GM19468 (cell line): Measurements from ENCODE around the gene NKX2-8.
A peak's percentile ranks its signal among the peaks of the same experiment; 100 is the strongest.
"Not testable (repeated sequence)": the region's sequence is repeated elsewhere in the genome, so short reads cannot be mapped to it uniquely, and the experiment has no call there.

Experiments
- ATAC-seq: cut with Tn5 transposase; IDR thresholded peaks from one replicate; pipeline ENCODE4 v1.9.1; 2021; ENCODE audit warnings: mild to moderate bottlenecking, moderate library complexity, moderate number of reproducible peaks; ENCODE audit not compliant: unreplicated experiment; ENCODE audit errors: extremely low read depth

NKX2-8 gene

DNA sequence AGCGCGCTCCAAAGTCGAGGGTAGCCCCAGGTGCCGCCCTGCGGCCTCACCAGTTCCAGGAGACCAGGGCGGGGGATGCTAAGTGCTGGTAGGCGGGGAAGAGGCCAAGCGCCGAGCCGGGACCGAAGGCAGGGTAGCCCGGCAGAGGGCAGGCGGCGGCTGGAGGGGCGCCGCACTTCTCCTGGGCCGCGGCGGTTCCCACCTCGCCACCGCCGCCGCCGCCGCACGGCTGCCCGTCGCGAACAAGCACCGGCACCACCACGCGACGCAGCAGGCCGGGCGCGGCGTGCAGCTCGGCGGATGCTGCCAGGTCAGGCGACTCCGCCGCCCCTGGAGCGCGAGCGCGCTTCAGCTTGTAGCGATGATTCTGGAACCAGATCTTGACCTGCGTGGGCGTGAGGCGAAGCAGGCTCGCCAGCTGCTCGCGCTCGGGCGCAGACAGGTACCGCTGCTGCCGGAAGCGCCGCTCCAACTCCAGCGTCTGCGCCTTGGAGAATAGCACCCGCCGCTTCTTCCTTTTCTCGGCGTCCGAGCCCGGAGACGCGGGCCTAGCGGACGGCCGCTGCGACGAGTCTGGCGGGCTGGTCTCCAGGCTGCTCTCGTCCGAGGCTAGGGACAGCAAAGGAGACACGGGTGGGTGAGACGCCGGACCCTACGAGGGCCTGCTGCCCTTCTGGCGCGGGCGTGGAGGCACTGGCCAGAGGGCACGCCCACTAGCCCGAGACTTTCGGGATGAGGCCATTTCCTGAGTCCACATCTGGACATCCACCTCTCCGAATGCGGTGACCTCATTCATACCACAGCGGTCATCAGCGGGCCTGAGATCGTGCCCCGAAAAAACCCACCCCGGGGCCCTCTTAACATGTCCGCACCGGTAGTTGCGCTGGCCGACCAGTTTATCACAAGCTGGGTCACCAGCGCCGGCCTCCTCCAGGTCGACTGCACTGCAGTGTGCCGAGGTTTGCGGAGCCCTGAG, 1.3 kb downstream of the NKX2-8 start:
- no peak for ATAC-seq

DNA sequence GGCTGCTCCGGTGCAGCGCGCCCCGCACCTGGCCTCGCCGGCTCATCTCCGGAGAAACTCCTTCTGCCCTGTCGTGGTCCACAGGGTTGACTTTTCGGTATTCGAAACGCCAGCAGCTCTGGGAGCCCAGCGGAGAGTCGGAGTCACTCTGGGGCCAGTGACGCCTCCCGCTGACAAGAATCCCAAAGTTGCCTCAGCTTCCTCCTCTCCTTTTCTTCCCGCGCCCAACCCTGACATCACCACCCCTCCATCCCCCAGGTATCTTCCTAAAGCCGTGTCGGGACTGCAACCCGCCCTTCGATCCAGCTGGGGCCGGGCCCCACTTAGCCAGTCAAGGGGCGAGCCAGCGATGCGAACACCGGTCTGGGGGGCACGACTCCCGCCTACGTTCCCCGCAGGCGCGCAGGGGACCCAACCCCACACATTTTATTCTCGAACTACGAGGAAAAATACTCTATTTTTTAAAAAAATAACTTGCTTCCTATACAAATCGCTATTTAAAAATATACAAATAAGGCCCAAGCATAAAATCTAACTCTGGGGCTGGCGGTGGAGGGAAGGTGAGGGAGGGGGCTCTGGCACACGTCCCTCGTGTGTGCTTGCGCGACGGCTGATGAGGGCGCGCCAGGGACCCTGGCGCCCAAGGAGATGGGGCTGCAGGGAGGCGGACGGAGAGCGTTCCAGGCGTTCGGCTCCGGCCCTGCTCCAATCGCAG, 2.1 kb downstream of the NKX2-8 start:
- ATAC-seq, result no peak

DNA sequence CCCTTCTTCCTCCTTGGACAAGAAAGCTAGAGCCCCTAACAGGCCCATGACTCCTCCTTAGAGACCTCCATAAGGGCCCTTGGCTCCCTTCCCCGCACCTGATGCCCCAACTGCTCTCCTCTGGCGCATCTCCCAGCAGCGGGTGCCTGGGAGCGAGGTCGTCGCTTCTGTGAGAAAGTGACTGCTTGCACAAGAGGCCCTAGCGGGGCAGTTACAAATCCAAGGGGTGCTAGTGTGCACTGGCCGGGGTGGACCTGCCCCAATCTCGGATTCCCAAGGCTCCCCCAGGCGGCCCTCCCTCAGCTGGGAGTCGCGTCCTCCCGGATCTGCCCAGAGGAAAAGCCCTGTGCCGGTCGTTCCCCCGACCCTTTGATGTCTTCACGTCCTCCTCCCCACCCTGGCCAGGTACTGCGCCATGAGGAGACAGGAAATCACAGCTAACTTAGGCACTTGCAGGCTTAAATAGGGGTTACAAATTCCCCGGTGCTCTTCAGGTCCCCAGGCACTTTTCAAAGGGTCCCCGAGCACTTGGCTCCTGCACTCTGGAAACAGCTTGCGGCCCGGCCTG, 2.8 kb downstream of the NKX2-8 start:
- no peak for ATAC-seq

DNA sequence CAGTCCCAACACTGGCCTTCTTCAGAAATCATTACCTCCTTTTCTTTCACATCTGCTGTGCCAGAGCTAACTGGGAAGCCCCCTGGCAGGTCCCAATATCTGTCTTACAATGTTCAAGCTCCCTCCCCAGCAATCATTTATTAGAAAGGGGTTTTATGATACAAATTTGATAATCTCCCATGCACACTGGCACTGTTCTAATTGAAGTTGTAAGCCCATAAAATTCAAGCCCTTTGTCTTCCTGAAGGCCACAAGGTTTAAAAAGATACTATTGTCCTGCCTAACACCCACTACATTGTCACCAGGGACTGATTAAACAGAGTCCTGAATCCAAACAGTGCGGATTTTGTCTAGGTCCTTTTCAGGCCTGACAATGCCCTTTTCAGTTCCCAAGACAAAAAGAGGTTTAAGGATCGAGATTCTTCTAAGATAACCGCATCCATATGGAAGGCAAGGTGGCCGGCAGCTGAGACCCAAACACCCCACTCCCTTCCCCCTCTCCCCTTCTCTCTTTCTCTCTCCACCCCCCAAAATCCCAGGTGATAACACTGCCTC, 3.3 kb downstream of the NKX2-8 start:
- no peak for ATAC-seq

DNA sequence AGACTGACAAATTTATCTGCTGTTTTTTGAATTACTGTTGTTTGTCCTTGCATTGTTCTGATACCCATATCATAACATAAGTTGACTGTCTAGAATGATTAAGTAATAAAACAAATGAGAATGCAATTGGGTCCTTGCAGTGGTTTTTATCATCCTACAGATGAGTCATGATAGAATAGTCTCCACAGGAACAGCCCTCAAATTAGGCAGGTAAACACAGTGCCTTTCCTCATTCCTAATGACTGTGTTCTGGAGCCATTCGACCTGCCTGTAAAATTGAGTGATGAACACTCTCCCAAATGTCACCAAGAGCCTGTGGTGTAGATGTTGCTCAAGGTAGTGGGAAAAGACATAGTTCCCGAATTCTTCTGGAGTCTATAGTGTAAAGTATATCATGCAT, 12.3 kb downstream of the NKX2-8 start:
- ATAC-seq, result no peak

DNA sequence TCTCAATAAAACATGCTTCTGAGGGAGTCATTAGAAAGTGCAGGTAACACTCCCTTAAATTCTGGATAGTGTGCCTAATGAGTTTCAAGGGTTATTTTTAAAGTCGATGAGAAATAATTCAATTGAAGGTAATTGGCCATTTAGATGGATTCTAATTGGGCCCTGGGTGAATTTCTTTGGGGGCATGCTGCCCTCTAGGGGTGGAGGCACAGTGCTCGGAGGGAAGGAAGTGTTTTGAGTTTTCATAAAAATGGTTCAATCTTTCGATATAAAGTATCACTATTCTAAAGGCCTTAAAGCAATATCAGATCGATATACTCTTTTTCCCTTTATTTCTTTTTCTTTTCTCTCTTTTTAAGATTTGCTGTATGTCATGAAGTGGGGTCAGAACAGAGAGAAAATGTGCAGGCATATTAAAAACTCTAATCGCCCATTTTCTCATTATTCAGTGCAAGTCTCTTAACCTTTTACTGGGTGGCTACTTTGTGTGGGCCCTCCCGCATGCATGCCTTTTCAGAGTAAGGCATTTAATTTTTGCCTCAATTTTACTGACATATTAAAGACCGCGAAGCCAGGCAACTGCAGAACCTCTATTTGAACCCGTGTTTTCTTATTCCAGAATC, 25.5 kb downstream of the NKX2-8 start:
- no peak for ATAC-seq

DNA sequence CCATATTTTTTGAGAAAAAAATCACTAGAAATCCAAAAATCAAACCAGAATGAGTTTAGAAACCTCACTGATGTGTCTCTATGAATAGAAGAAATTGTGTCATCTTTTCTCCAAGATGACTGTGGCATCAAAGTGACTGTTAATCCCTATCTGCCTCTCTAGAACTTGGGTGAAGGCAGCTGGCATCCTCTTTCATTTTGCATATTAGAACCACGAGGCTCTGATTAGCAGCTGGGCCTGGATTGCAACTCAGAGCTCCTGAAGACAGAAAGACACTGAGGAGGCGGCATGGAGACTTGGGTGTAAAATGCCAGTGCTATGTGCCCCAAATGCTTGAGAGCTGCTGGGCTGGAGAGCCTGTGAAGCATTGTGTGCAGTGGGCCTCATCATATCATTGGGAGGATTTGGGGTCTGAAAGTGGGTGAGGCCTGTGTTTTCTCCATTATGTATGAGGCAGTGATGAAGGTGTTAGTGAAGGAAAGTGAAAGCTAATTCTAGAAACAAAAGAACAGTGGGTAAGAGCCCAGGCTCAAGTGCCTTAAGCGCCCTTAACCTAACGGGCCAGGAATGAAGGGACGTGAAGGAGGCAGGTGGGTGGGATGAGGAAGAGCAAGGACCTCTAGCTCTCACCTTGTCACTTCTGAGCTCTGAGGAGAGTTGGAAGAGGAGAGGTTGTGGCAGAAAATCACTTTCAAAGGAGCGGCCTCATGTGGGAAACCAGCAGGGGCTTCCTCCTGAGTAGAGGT, 26.2 kb downstream of the NKX2-8 start:
- ATAC-seq, result no peak

DNA sequence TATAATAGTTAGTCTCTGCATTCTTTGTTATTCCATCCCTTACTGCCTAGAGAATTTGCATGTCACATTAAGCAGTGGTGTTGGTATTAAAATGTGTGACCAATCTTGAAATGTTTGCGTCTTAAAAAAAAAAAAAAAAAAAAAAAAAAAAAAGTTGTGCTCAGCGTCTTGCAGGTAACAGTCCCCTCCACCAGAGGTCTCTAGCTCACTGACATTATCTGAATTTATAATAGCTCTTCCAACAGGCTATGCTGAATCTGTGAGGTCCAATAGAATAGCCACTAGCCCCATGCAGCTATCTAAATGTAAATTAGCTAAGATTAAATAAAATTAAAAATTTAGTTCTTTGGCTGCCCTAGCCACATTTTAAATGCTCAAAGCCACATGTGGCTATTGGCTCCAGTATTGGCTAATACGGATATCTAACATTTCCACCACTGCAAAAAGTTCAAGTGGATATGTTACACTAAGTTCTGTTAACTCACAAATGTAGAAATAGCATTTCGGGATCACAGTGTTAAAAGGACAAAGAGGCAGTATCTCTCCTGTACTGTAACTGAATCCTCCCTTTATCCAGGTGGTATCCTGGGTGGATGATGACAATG, 28.7 kb downstream of the NKX2-8 start:
- peak; percentile 60 for ATAC-seq

DNA sequence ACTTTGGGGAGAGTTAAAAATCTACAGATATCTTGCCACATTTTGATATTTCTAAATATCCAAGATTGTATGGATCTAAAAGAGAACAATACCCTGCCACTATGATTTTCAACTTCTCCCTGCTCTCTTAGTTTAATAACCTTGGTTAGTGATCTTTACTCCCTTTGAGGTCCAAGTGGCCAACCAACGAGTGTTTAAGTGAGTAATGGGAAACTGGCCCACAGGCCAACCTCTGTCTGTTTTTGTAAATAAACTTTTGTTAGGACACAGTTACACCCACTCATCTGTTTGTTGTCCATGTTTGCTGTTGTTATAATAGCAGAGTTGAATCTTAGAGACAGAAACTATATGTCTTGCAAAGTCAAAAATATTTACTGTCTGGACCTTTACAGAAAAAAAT, 31.5 kb downstream of the NKX2-8 start:
- no peak for ATAC-seq

DNA sequence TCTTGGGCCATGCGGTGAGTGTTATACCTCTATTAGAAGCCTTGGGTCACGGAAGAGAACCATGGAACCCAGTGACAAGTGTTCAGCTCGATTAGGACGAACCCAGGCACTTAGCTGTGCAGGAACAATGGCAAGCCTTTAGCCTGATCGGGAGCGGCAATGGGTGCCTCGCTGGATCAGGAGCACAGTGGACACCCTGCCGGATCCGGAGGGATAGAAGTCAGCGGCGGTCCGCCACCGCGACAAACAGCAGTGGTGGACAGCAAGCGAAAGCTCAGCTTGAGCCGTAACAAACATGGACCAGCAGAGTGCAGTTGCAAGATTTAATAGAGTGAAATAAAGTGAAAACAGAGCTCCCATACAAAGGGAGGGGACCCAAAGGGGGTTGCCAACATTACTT, 38.1 kb downstream of the NKX2-8 start:
- ATAC-seq, result not testable (repeated sequence)

DNA sequence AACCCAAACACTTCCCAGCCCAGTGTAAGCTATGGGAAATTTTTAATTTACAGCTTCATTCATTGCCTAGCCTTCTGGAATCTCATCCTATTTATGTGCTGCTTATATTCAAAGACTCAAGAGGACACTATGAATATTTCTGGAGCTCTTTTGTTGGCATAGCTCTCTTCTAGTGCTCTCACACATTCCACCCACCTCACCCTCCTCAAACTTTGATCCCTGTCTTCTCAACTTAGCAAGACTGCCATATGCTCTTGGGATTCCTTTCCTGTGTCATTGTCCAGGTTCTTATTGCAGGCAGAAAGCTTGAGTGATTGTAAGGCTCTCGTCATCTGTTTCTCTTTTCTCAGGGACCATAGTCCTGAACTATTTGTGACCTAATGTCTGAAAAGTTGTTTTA, 44.4 kb downstream of the NKX2-8 start:
- no peak for ATAC-seq
